Stimulated activated CD8-positive, alpha-beta memory T cell treated with anti-CD3 and anti-CD28 coated beads, Interleukin-15, amount 100 ng/mL, for 1 hour (primary cell): ENCODE results near the gene OR10AG1.

Source experiments
- DNase-seq: peaks from one replicate; pipeline ENCODE4 v3.0.0-alpha.2; 2020; ENCODE audit warnings: low read depth

The OR10AG1 gene

GRCh38 chr11:55969845-55970244, at the start of gene OR10AG1:
Gene OR10AG1, minus strand, starts transcription at chr11:55969945. Its CDS starts 38 bp downstream, at chr11:55969907.
- DNase-seq = no peak

- no peak for DNase-seq
These were observed 44.1 kb upstream of the OR10AG1 start for GRCh38 chr11:56013805-56014204.

- no peak for DNase-seq
These were observed 41.0 kb upstream of the OR10AG1 start for GRCh38 chr11:56010716-56011115.

- DNase-seq = no peak
These were observed 24.8 kb upstream of the OR10AG1 start, which contains the start of gene OR5F1 for GRCh38 chr11:55994525-55994924. Gene OR5F1, minus strand, starts transcription at chr11:55994625. Its CDS starts 0 bp downstream, at chr11:55994625.

GRCh38 chr11:55970935-55971334, 1.2 kb upstream of the OR10AG1 start:
- no peak for DNase-seq

- no peak for DNase-seq
These were observed 1.8 kb downstream of the OR10AG1 start for GRCh38 chr11:55967914-55968313.

- DNase-seq = no peak
These were observed 3.4 kb downstream of the OR10AG1 start for GRCh38 chr11:55966391-55966790.

GRCh38 chr11:55956521-55956920, 13.2 kb downstream of the OR10AG1 start:
- no peak for DNase-seq

- no peak for DNase-seq
These were observed 20.4 kb downstream of the OR10AG1 start for GRCh38 chr11:55949330-55949729.

GRCh38 chr11:55942785-55943392, 26.9 kb downstream of the OR10AG1 start:
- DNase-seq = no peak

GRCh38 chr11:55936300-55936699, 33.4 kb downstream of the OR10AG1 start, which contains the start of gene OR5I1:
Gene OR5I1, minus strand, starts transcription at chr11:55936400. Its CDS starts 0 bp downstream, at chr11:55936400.
- no peak for DNase-seq

GRCh38 chr11:55920537-55920936, 49.2 kb downstream of the OR10AG1 start:
- DNase-seq = no peak
